H1 (cell line): Measurements from ENCODE around the gene TRAF3IP1. TPM values are rescaled to one million over a fixed set of nuclear protein-coding genes. Genes with fewer than 3 reads are reported as not detected.

Source experiments
- CTCF ChIA-PET: fragments of 300-600 bp; sonication (Branson Sonifier 250); formaldehyde crosslinking; loops from one replicate; lab custom pipeline; 2021; ENCODE audit not compliant: partially characterized antibody; lab: Charles Lee
- POLR2A ChIA-PET: fragments of 300-600 bp; sonication (Branson Sonifier 250); formaldehyde crosslinking; loops from one replicate; lab custom pipeline; 2021; ENCODE audit warnings: inconsistent platforms; ENCODE audit not compliant: partially characterized antibody; lab: Charles Lee
- DNase-seq, 2 experiments: peaks; one replicate each; pipeline versions ENCODE4 v3.0.0 to v3.0.0-alpha.2; 2010 to 2022; ENCODE audit warnings: low spot score in 2 of 2, low read depth in 1 of 2, mixed read lengths in 1 of 2
- FAIRE-seq: peaks from 2 replicates; lab custom pipeline; 2011; peaks lifted over from hg19 to GRCh38; lab: Jason Lieb, UNC
- H2AFZ ChIP-seq: 2 replicates; pipeline ENCODE4 v1.8.1; 2012; ENCODE audit warnings: low read length, inconsistent platforms
- H2AK5ac ChIP-seq: 2 replicates; pipeline ENCODE4 v1.6.1; 2013; ENCODE audit warnings: low read depth, low read length
- H2BK120ac ChIP-seq: replicated peaks from 2 replicates; pipeline ENCODE3; 2013; ENCODE audit warnings: low read depth, low read length, inconsistent platforms
- H2BK12ac ChIP-seq: 2 replicates; pipeline ENCODE4 v1.6.1; 2013; ENCODE audit warnings: low read depth, low read length
- H2BK15ac ChIP-seq: 2 replicates; pipeline ENCODE4 v1.6.1; 2013; ENCODE audit warnings: low read length
- H2BK20ac ChIP-seq: 2 replicates; pipeline ENCODE4 v1.6.1; 2013; ENCODE audit warnings: low read length
- H2BK5ac ChIP-seq: 2 replicates; pipeline ENCODE4 v1.6.1; 2013; ENCODE audit warnings: low read depth, low read length
- H3K14ac ChIP-seq: 2 replicates; pipeline ENCODE4 v1.6.1; 2013; ENCODE audit warnings: inconsistent platforms; ENCODE audit not compliant: insufficient read length
- H3K18ac ChIP-seq: 2 replicates; pipeline ENCODE4 v1.6.1; 2013; ENCODE audit warnings: low read length; ENCODE audit errors: extremely low read depth
- H3K23ac ChIP-seq: 2 replicates; pipeline ENCODE4 v1.6.1; 2013; ENCODE audit warnings: inconsistent platforms; ENCODE audit not compliant: insufficient read length
- H3K23me2 ChIP-seq: 2 replicates; pipeline ENCODE4 v1.6.1; 2013; ENCODE audit warnings: low read depth, low read length
- H3K27ac ChIP-seq: 2 replicates; pipeline ENCODE4 v1.6.1; 2011; ENCODE audit warnings: low read depth, low read length, inconsistent platforms
- H3K27me3 ChIP-seq, 4 experiments: replicated peaks in 1 of 4; 1 replicate in 1 of 4; 2 replicates in 3 of 4; pipeline versions ENCODE4 v1.6.1 to v1.8.1; 2011 to 2013; ENCODE audit warnings: low read length in 3 of 4, mild to moderate bottlenecking in 3 of 4, inconsistent platforms in 2 of 4, mixed read lengths in 2 of 4, moderate library complexity in 1 of 4; ENCODE audit not compliant: control insufficient read depth in 3 of 4, insufficient read depth in 3 of 4; ENCODE audit errors: extremely low read depth in 1 of 4
- H3K36me3 ChIP-seq, 4 experiments: 2 replicates each; pipeline versions ENCODE4 v1.6.1 to v1.8.1; 2011 to 2013; ENCODE audit warnings: mild to moderate bottlenecking in 4 of 4, low read length in 3 of 4, moderate library complexity in 2 of 4, control low read depth in 1 of 4, inconsistent platforms in 1 of 4; ENCODE audit not compliant: insufficient read depth in 4 of 4, control insufficient read depth in 2 of 4
- H3K4ac ChIP-seq: replicated peaks from 2 replicates; pipeline ENCODE3; 2013; ENCODE audit warnings: low read length, low read depth, mixed read lengths, inconsistent platforms; ENCODE audit not compliant: insufficient read length
- H3K4me1 ChIP-seq, 4 experiments: replicated peaks in 1 of 4; 1 replicate in 1 of 4; 2 replicates in 3 of 4; pipeline versions ENCODE4 v1.6.1 to v1.8.1; 2011 to 2013; ENCODE audit warnings: low read length in 3 of 4, inconsistent platforms in 2 of 4, mixed read lengths in 1 of 4; ENCODE audit not compliant: insufficient read depth in 4 of 4, control insufficient read depth in 3 of 4
- H3K4me2 ChIP-seq, 2 experiments: 2 replicates each; pipeline versions ENCODE4 v1.6.1 to v1.8.1; 2011 to 2013; ENCODE audit warnings: low read depth in 2 of 2, low read length in 2 of 2, control low read depth in 1 of 2, inconsistent platforms in 1 of 2, mild to moderate bottlenecking in 1 of 2; ENCODE audit not compliant: insufficient read depth in 1 of 2
- H3K4me3 ChIP-seq, 4 experiments: fragments of 200-600, 300-600 bp in 1 of 4; sonication (generic), shearing (Covaris generic), sonication (Bioruptor Twin) in 1 of 4; 2 replicates each; pipeline versions ENCODE4 v1.5.1 to v1.8.1; 2011 to 2016; ENCODE audit warnings: low read length in 4 of 4, low read depth in 3 of 4, control low read depth in 2 of 4, inconsistent platforms in 2 of 4, mild to moderate bottlenecking in 2 of 4, mixed read lengths in 1 of 4, moderate library complexity in 1 of 4; ENCODE audit not compliant: insufficient read depth in 2 of 4; ENCODE audit errors: extremely low read depth in 1 of 4
- H3K56ac ChIP-seq: replicated peaks from 2 replicates; pipeline ENCODE3; 2013; ENCODE audit warnings: low read depth, mild to moderate bottlenecking, mixed read lengths, low read length, inconsistent platforms; ENCODE audit not compliant: insufficient read length
- H3K79me1 ChIP-seq: 2 replicates; pipeline ENCODE4 v1.6.1; 2013; ENCODE audit warnings: low read depth, low read length, control low read depth
- H3K79me2 ChIP-seq, 2 experiments: 2 replicates each; pipeline versions ENCODE4 v1.6.1 to v1.8.1; 2012 to 2013; ENCODE audit warnings: low read length in 2 of 2, mild to moderate bottlenecking in 2 of 2, inconsistent platforms in 1 of 2; ENCODE audit not compliant: insufficient read depth in 2 of 2, control insufficient read depth in 1 of 2
- H3K9ac ChIP-seq, 4 experiments: replicated peaks in 1 of 4; 1 replicate in 1 of 4; 2 replicates in 3 of 4; pipeline versions ENCODE4 v1.6.1 to v1.8.1; 2011 to 2013; ENCODE audit warnings: low read depth in 3 of 4, low read length in 3 of 4, control low read depth in 2 of 4, mild to moderate bottlenecking in 2 of 4, moderate library complexity in 2 of 4, inconsistent platforms in 1 of 4; ENCODE audit errors: extremely low read depth in 1 of 4
- H3K9me3 ChIP-seq, 2 experiments: 2 replicates each; pipeline versions ENCODE4 v1.6.1 to v1.8.1; 2012 to 2013; ENCODE audit warnings: mild to moderate bottlenecking in 2 of 2, moderate library complexity in 2 of 2, control low read depth in 1 of 2, inconsistent platforms in 1 of 2, low read depth in 1 of 2, low read length in 1 of 2, mixed read lengths in 1 of 2; ENCODE audit not compliant: insufficient read depth in 2 of 2
- H4K20me1 ChIP-seq, 2 experiments: replicated peaks in 1 of 2; 2 replicates each; pipeline versions ENCODE3 to v1.8.1; 2011 to 2013; ENCODE audit warnings: inconsistent platforms in 2 of 2, low read length in 2 of 2, mild to moderate bottlenecking in 1 of 2; ENCODE audit not compliant: insufficient read depth in 2 of 2, control insufficient read depth in 1 of 2
- H4K5ac ChIP-seq: 2 replicates; pipeline ENCODE4 v1.6.1; 2013; ENCODE audit warnings: low read length, low read depth, mixed read lengths, inconsistent platforms; ENCODE audit not compliant: insufficient read length
- H4K8ac ChIP-seq: 2 replicates; pipeline ENCODE4 v1.8.0; 2013; ENCODE audit warnings: mild to moderate bottlenecking, moderate library complexity, low read length, inconsistent platforms; ENCODE audit not compliant: insufficient read depth; ENCODE audit errors: extremely low read depth
- H4K91ac ChIP-seq: replicated peaks from 2 replicates; pipeline ENCODE3; 2013; ENCODE audit warnings: low read length, mixed read lengths, inconsistent platforms; ENCODE audit not compliant: insufficient read length
- BCL11A ChIP-seq, 2 experiments: IDR thresholded peaks; one replicate each; pipeline ENCODE4 v1.6.1; 2011; ENCODE audit warnings: low read depth in 2 of 2, low read length in 2 of 2, mild to moderate bottlenecking in 2 of 2
- CBX8 ChIP-seq: fragments of 300-800, 300-1000 bp; sonication (generic); IDR thresholded peaks from 2 replicates; pipeline ENCODE4 v1.7.1; 2016; ENCODE audit warnings: low read depth, low read length, borderline replicate concordance
- EGR1 ChIP-seq: IDR thresholded peaks from 2 replicates; pipeline ENCODE4 v1.6.1; 2011; ENCODE audit warnings: low read depth, low read length, borderline replicate concordance
- HDAC6 ChIP-seq: IDR thresholded peaks from one replicate; pipeline ENCODE4 v1.7.1; 2012; ENCODE audit warnings: low read depth, mild to moderate bottlenecking, inconsistent platforms, low read length, moderate library complexity
- KDM5A ChIP-seq: fragments of 200-600 bp; IDR thresholded peaks from 2 replicates; pipeline ENCODE4 v1.7.1; 2012; ENCODE audit warnings: mild to moderate bottlenecking, low read length, inconsistent platforms, mixed read lengths
- MAX ChIP-seq: IDR thresholded peaks from 2 replicates; pipeline ENCODE4 v1.6.1; 2012; ENCODE audit warnings: inconsistent platforms
- PHF8 ChIP-seq: fragments of 200-600 bp; sonication (generic); conservative IDR thresholded peaks from 2 replicates; pipeline ENCODE4 v1.7.1; 2012; ENCODE audit warnings: low read depth, mild to moderate bottlenecking, inconsistent platforms, low read length, moderate library complexity
- RBBP5 ChIP-seq: IDR thresholded peaks from 2 replicates; pipeline ENCODE4 v1.7.1; 2012; ENCODE audit warnings: low read depth, mild to moderate bottlenecking, inconsistent platforms, low read length, moderate library complexity, borderline replicate concordance
- SAP30 ChIP-seq: fragments of 300-600 bp; sonication (generic); IDR thresholded peaks from 2 replicates; pipeline ENCODE4 v1.7.1; 2012; ENCODE audit warnings: low read length, moderate library complexity, mild to moderate bottlenecking, inconsistent platforms; ENCODE audit not compliant: insufficient read depth, insufficient replicate concordance
- SP1 ChIP-seq: IDR thresholded peaks from 2 replicates; pipeline ENCODE4 v1.6.1; 2011; ENCODE audit warnings: low read depth, low read length
- SP2 ChIP-seq: IDR thresholded peaks from 2 replicates; pipeline ENCODE4 v1.6.1; 2012; ENCODE audit warnings: mild to moderate bottlenecking, low read length, inconsistent platforms
- SUZ12 ChIP-seq: fragments of 200-600 bp; sonication (generic); IDR thresholded peaks from 2 replicates; pipeline ENCODE4 v1.6.1; 2012; ENCODE audit warnings: mild to moderate bottlenecking, inconsistent platforms, low read length, moderate library complexity, mixed read lengths
- TEAD4 ChIP-seq: IDR thresholded peaks from 2 replicates; pipeline ENCODE4 v1.6.1; 2012; ENCODE audit warnings: low read depth, low read length, inconsistent platforms, mixed read lengths
- WGBS, 2 experiments: shearing (Covaris generic) in 1 of 2; methylation state at CpG; one replicate each; pipeline versions ENCODE4 v1.1.6 to v1.1.7; 2013 to 2015; ENCODE audit warnings: low lambda C conversion rate in 2 of 2, mixed read lengths in 2 of 2, inconsistent platforms in 1 of 2, low coverage in 1 of 2, missing lambda C conversion rate in 1 of 2; ENCODE audit not compliant: insufficient replicate concordance in 2 of 2, insufficient coverage in 1 of 2, insufficient read length in 1 of 2; ENCODE audit errors: extremely low coverage in 1 of 2, missing lambda C conversion rate in 1 of 2; 5-methylcytosine and 5-hydroxymethylcytosine counted together
- polyA plus RNA-seq, 7 experiments: library from polyadenylated mRNA; depleted of rRNA in 3 of 7; stranded (reverse) in 5 of 7; unstranded in 2 of 7; fragments of >200 nt in 5 of 7; fragments of 200-250 nt in 2 of 7; gene quantifications; 1 replicate in 5 of 7; 2 replicates in 1 of 7; 4 replicates in 1 of 7; pipeline versions ENCODE4 v1.2.1 to v1.2.3, GENCODE V29; 2011 to 2013; ENCODE audit warnings: missing spikeins in 2 of 7, mixed read lengths in 2 of 7
- total RNA-seq: library from RNA; stranded (reverse); fragmentation: NEBNext Ultra II Directional; extraction: Animal tissue kit (Norgen Biotek cat#: 25700); gene quantifications from 2 replicates; pipeline ENCODE4 v1.2.1, GENCODE V29; 2021

Gene TRAF3IP1
- total and polyA plus RNA-seq, 2 of the 8 experiments (the other 6 are each of a cell fraction or from before 2014, with no cell fraction given) = 2.3 to 17.5 TPM

GRCh38 chr2:238321467-238321866 lies 1.1 kb downstream of the TRAF3IP1 start:
- H3K56ac ChIP-seq = no peak overlapping the region
- TF ChIP-seq SAP30 (no peak), TEAD4 (no peak), CBX8 (no peak), PHF8 (no peak), SP1 (no peak), EGR1 (no peak), MAX (no peak), BCL11A (IDR thresholded peaks at IDR 0.05; ENCODE audit: low read depth in 2 of 2, low read length in 2 of 2) (no peak), RBBP5 (no peak), KDM5A (no peak), SUZ12 (no peak), SP2 (no peak), HDAC6 (no peak)
- TF ChIP-seq, all 59 proteins: peak for 0
- H4K20me1 ChIP-seq = peaks cover 0 to 7% of the 10 kb centered on the region in 2 experiments
- FAIRE-seq = no peak
- peak overlapping the region; percentile 57; the same call in 1 of the 2 replicates for H2AFZ ChIP-seq
- 0 out of 2 replicates have a peak overlapping the region, but pooled peaks have one; percentile 82 for H2AK5ac ChIP-seq
- H3K23ac ChIP-seq = no peak overlapping the region
- peak overlapping the region in 1 of 4 experiments; percentile 50; a peak in 2 of 7 replicates for H3K9ac ChIP-seq
- H3K36me3 ChIP-seq = peaks cover 0 to 4% (median 0%) of the 10 kb centered on the region in 4 experiments; a peak in 1 of 8 replicates
- ChIA-PET POLR2A (interaction anchor here (1.2 to 1.4 kb wide), 2 partner anchors 12 to 32 kb away, joined by 3 to 5 read pairs; partner anchors contain the start of gene PER2), CTCF (interaction anchor here (1.3 to 2.8 kb wide), 6 partner anchors 16 to 60 kb away, joined by 3 to 11 read pairs (median 4); no protein-coding TSS in a partner anchor)
- no peak overlapping the region for H4K91ac ChIP-seq
- H2BK120ac ChIP-seq = no peak overlapping the region
- no peak overlapping the region for H3K18ac ChIP-seq
- H2BK20ac ChIP-seq = no peak overlapping the region
- no peak for DNase-seq
- no peak overlapping the region for H2BK15ac ChIP-seq
- 0 out of 4 replicates have a peak, but pooled peaks cover 0 to 4% of the 10 kb centered on the region in 2 experiments for H3K79me2 ChIP-seq
- H2BK5ac ChIP-seq = no peak overlapping the region
- no peaks in the 10 kb centered on the region; a peak in 1 of 7 replicates for H3K27me3 ChIP-seq
- no peaks in the 10 kb centered on the region; the same call in 1 of the 2 replicates for H3K79me1 ChIP-seq
- no peak overlapping the region for H4K5ac ChIP-seq
- H3K9me3 ChIP-seq = no peaks in the 10 kb centered on the region
- no peak overlapping the region for H2BK12ac ChIP-seq
- H3K4me2 ChIP-seq = peak overlapping the region; percentile 66 to 89
- no peak overlapping the region for H3K27ac ChIP-seq
- H3K4ac ChIP-seq = no peak overlapping the region
- WGBS, 2 experiments = 73% methylated on average over 9 of the region's 9 CpGs; no CpG with 5 or more reads in 1 of the 2 experiments
- H3K4me3 ChIP-seq = peak overlapping the region; percentile 65 to 91 (median 66); a peak in 5 of 8 replicates
- H3K14ac ChIP-seq = no peak overlapping the region
- peaks cover 5% of the 10 kb centered on the region for H3K23me2 ChIP-seq
- no peak overlapping the region for H4K8ac ChIP-seq
- H3K4me1 ChIP-seq = peaks cover 0 to 10% (median 0%) of the 10 kb centered on the region in 4 experiments; a peak in 2 of 7 replicates
